Renal cortex interstitium (tissue), 11 donors: ENCODE measurements around the gene SLC25A25. TPM values are rescaled to one million over a fixed set of nuclear protein-coding genes. Genes with fewer than 3 reads are reported as not detected.

Source experiments
- DNase-seq, 11 donors: peaks; one replicate each; pipeline ENCODE4 v3.0.0-alpha.2; 2013; ENCODE audit warnings: low read depth in 9 of 11, low spot score in 4 of 11; ENCODE audit errors: extremely low read depth in 1 of 11
- polyA plus RNA-seq, 3 donors: library from polyadenylated mRNA; unstranded; fragments of 120-200 nt; gene quantifications; one replicate each; pipeline ENCODE4 v1.2.1, GENCODE V29; 2013; ENCODE audit not compliant: insufficient read length in 3 of 3

SLC25A25 gene
- polyA plus RNA-seq, 3 donors: 13.0 to 14.9 (median 13.2) TPM

- DNase-seq: no peak
These were observed 20.4 kb downstream of the SLC25A25 start for GRCh38 chr9:128088253-128088945.

GRCh38 chr9:128089299-128089698, 21.3 kb downstream of the SLC25A25 start:
- no peak for DNase-seq

GRCh38 chr9:128091144-128091543, 23.1 kb downstream of the SLC25A25 start:
- DNase-seq: peak in 7 of 11 donors; percentile 74 to 86 (median 81)

- no peak for DNase-seq
These were observed 23.5 kb downstream of the SLC25A25 start for GRCh38 chr9:128091571-128091970.

DNA sequence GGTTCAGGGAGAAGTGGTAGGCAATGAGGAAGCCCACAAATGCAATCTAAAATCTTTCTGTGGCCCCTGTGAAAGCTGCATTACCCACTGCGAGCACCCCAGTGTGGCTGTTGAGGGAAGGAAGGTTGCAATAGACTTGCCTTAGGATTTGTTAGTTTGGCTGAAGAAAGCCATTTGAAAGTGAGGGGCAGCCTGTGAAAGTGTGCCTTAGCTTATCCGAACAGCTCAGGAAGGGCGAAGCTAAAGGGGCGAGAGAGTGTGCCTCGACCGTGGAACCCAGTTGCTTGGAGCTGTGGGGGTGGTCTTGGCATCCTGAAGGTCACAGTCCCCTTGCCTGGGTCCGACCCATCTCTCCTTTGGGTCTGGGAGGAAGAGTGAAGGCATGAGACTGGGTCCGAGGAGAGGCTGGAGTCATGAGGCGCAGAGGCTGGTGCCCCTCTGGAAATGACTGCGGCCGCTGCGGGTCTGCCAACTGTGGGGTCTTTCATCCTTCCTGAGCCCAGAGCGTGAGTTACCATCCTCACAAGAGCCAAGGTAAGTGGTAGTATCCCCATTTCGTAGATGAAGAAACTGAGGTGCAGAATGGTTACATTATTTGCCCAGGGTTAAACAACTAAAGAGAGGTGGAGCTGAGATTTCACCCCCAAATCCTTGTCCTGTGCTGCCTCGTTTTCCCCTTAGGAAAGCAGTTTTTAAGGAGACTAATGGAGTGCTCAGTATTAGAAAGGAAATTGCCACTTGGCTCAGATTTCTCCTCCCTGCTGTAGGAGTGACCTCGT, 24.4 kb downstream of the SLC25A25 start:
- DNase-seq: no peak

DNA sequence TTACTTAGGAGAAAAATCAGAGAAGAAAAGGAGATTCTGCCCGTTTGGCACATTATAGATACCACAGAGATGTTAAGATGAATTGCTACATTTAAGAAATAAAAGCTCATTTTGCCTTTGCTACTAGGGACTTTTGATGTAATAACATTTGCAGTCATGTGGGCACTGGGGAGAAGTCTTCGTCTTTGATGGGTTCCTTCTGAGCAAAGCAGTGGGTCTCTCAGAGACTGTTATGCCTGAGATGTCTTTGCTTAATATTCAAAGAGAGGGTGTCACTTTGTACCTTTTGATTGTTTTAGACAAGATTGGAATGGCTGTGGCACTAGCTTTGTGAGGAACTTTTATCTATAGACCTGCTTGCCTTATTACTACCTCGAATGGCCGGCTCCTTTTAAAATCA, 25.0 kb downstream of the SLC25A25 start:
- no peak for DNase-seq

- peak; percentile 71 to 96 (median 88) for DNase-seq
These were observed 26.3 kb downstream of the SLC25A25 start for GRCh38 chr9:128094166-128094949.

DNA sequence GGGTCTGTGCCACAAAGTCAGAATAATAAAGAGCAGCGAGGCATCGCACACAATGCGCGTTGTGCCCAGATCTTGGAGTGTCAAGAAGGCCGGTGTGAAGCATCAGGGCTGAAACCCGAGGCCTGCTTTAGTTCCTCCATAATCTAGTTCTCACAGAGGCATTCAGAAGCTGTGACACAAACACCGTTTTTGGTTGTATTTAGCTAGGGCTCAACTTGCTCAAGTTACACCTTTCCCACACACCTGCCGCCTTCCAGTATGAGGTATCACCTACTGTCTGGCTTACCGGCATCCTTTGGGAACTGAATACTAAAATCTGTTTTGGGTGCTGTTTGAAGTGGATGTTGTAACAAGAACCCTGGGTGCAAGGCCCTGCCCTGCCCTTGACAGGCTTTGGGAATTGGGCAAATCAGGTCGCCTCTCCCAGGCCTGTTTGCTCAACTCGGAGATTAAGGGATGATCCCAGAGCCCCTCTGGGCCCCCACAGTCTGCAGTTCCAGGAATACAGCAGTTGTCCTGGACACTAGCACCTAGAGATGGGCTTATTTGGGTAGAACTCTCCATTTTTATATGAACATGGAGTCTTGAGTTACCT, 27.0 kb downstream of the SLC25A25 start:
- no peak for DNase-seq

DNA sequence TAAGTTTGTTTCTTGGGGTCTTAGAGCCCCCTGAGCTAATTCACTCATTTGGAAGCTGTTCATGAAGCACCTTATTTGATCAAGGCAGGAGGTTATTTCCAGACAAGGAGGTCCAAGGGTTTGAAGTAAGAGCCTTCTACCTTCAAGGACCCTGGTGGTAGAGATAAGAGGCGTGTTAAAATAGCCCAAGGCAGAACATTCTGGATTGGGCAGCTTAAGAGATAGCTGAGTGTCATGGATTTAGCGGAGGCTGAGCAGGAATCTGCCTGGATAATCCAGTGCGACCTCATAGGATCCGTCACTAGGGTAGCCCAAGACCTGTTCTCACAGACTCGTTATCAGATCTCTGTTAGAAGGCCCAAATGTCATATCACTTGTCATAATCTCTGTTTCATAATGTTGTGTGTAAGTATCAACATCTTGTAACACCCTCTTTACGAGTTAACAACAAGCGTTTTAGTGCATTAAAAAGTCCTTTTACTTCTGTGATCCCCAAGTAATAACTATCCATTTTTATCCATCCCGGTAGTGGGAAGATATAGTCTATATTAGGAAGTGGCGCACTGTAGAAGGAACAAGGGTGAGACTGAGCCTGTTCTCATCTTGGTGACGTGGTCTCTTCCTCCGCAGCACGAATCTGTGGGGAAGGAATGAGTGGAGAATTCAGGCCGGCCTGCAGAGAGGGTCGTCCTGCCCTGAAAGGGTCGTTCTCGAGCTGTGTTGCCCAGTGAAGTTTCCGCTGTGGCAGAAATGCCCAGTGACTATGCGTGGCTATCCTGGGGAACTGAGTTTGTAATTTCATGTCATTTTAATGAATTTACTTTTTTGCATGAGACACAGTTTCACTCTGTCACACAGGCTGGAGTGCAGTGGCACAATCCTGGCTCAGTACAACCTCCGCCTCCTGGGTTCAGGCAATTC, 28.8 kb downstream of the SLC25A25 start:
- DNase-seq: no peak

DNA sequence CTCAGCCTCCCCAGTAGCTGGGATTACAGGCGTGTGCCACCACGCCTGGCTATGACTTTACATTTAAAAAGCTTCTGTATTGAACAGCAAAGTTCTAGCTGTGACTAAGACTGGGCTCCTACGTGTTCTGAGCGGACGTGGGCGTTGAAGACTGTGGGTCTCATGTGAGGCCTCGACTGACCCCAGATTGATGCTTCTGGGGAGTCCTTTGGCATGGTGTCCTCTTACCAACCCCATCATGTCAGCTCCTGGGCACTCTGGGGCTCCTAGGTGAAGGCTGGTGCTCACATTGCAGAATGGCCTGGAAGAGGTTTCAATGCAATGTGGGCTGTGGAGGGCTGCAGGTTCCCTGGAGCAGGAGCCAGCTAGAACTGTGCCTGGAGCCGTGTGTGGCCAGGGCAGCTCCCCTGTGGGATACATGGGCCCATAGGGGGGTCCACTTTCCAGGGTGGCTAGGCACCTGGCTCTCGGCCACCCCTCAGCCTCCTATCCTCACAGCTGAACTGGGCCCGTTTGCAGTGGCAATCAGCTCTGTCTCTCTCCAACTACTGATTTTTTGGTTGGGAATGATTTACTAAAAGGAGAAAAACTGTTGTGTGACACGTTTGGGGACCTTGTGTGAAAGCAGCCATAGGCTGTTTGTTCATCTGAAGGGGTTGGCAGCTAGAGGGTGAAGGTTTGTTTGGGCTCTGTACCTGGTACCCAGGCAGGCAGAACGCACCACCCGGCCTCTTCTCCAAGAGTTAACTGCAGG, 29.7 kb downstream of the SLC25A25 start:
- peak in 1 of 11 donors; percentile 56 for DNase-seq

DNA sequence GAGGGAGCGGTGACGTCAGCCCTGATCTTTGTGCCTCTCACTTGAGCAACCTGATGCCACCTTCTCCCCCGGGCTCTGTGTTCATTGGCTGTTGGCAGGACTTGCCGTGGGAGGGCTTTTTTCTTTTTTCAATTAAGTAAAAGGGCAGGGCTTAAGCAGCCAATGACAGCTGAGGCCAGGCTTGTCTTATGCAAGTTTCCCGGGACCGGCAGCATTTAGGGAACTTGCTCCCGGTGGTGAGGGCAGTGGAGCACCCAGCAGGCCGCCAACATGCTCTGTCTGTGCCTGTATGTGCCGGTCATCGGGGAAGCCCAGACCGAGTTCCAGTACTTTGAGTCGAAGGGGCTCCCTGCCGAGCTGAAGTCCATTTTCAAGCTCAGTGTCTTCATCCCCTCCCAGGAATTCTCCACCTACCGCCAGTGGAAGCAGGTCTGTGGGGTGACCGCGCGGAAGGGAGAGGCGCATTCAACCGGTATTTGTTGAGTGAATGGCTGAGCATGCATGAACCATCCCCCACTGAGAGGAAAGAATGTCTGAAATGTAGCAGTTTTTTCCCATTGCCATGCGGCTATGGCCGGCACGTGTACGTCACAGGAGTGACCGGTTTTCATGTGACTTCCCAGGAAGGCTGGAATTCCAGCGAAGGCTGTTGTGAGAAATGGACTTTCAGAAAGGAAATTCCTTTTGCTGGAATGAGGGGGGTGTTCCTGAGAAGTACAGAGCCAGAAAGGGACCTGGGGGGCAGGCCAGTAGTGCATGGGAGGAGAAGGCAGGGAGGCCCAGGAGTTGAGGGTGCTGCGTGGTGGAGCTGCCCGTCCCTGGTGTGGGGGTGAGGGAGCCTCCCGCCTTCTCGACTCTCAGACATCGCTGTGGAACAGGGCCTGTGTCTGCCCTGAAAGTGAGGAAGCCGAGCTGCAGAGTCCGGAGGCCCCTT, 30.5 kb downstream of the SLC25A25 start:
- DNase-seq: peak; percentile 86 to 97 (median 93)

- no peak for DNase-seq
These were observed 31.3 kb downstream of the SLC25A25 start for GRCh38 chr9:128099231-128099931.

- no peak for DNase-seq
These were observed 32.0 kb downstream of the SLC25A25 start for GRCh38 chr9:128099932-128100491.

DNA sequence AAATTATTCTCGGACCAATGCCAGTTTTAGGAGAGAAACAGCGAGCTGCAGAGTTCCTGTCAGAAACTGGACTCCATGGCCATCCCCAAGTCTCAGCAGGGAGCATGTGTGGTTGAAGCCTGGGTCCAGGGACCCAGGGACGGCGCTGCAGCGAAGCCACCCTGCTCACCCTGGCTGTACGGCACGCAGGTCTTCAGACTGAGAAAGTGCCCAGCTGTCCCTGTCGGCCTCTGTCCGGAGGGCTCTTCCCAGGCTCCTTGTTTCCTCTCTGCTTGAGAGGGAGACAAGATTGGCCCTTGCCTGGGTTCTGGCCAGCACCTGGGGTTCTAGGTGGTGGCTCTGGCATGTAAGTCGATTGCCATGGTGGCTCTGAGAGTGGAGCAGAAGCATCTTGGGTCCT, 32.5 kb downstream of the SLC25A25 start:
- no peak for DNase-seq

DNA sequence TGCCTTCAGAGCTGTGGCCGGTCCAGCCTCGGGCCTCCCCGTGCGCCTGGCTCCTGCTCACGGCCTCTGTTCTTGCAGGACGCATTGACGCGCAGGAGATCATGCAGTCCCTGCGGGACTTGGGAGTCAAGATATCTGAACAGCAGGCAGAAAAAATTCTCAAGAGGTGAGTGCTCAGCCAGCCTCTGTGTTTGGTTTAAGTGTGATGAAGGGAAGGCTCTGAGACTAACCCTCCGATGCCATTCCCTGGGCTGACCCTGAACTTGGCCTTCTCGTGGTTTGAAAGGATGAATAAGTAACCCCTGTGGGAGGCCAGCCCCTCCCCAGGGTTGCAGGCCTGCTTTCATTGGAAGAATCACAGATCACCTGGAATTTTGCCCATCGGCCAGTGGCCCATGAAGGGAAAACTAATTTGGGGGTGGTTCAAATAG, 33.2 kb downstream of the SLC25A25 start:
- no peak for DNase-seq

- no peak for DNase-seq
These were observed 33.7 kb downstream of the SLC25A25 start for GRCh38 chr9:128101690-128102089.
